Activated T-helper 17 cell treated with anti-CD3 and anti-CD28 coated beads, Interleukin-2, amount 50 U/mL, for 72 hours (primary cell): ENCODE results near the gene UACA. TPM values are rescaled to one million over a fixed set of nuclear protein-coding genes. Genes with fewer than 3 reads are reported as not detected.

ENCODE experiments used
- ATAC-seq: fragments of 150-1000 bp; cut with Tn5 transposase; replicated peaks from 2 replicates; pipeline ENCODE4 v1.10.0; 2021; ENCODE audit warnings: mild to moderate bottlenecking, moderate library complexity
- H3K27ac Mint-ChIP-seq: one replicate; pipeline ENCODE4 v1.8.0; 2022; ENCODE audit warnings: mixed read lengths
- H3K27me3 Mint-ChIP-seq: one replicate; pipeline ENCODE4 v1.8.0; 2022; ENCODE audit warnings: mixed read lengths
- H3K36me3 Mint-ChIP-seq: one replicate; pipeline ENCODE4 v1.8.0; 2022; ENCODE audit warnings: low read depth, mild to moderate bottlenecking, mixed read lengths
- H3K4me1 Mint-ChIP-seq: one replicate; pipeline ENCODE4 v1.8.0; 2022; ENCODE audit warnings: mixed read lengths
- H3K4me3 Mint-ChIP-seq: one replicate; pipeline ENCODE4 v1.8.0; 2022; ENCODE audit warnings: mild to moderate bottlenecking, mixed read lengths
- H3K9me3 Mint-ChIP-seq: one replicate; pipeline ENCODE4 v1.8.0; 2022; ENCODE audit warnings: mixed read lengths
- total RNA-seq, 2 donors: library from RNA; stranded (reverse); gene quantifications; one replicate each; pipeline ENCODE4 v1.2.3, GENCODE V29; 2022

UACA gene
- total RNA-seq, 2 donors from 2014 or later = 2.0 to 3.4 TPM

GRCh38 chr15:70714565-70714964 is 48.8 kb downstream of the UACA start:
- no peak overlapping the region for H3K27ac Mint-ChIP-seq
- H3K4me3 Mint-ChIP-seq = no peak overlapping the region
- H3K36me3 Mint-ChIP-seq = no peaks in the 10 kb centered on the region
- ATAC-seq = no peak
- H3K27me3 Mint-ChIP-seq = peaks cover 8% of the 10 kb centered on the region
- no peaks in the 10 kb centered on the region for H3K9me3 Mint-ChIP-seq
- no peaks in the 10 kb centered on the region for H3K4me1 Mint-ChIP-seq

GRCh38 chr15:70714015-70714414 is 49.3 kb downstream of the UACA start:
- no peak for ATAC-seq

GRCh38 chr15:70712271-70712670 is 51.1 kb downstream of the UACA start:
- H3K36me3 Mint-ChIP-seq = no peaks in the 10 kb centered on the region
- ATAC-seq = no peak
- H3K27me3 Mint-ChIP-seq = peaks cover 8% of the 10 kb centered on the region
- no peak overlapping the region for H3K4me3 Mint-ChIP-seq
- H3K4me1 Mint-ChIP-seq = no peaks in the 10 kb centered on the region
- H3K9me3 Mint-ChIP-seq = no peaks in the 10 kb centered on the region
- H3K27ac Mint-ChIP-seq = no peak overlapping the region

More at GRCh38 chr15:70714015-70714414, 49.3 kb downstream of the UACA start:
- H3K9me3 Mint-ChIP-seq = no peaks in the 10 kb centered on the region
- peaks cover 8% of the 10 kb centered on the region for H3K27me3 Mint-ChIP-seq
- no peaks in the 10 kb centered on the region for H3K36me3 Mint-ChIP-seq
- H3K27ac Mint-ChIP-seq = no peak overlapping the region
- H3K4me3 Mint-ChIP-seq = no peak overlapping the region
- H3K4me1 Mint-ChIP-seq = no peaks in the 10 kb centered on the region

- Mint-ChIP-seq H3K9me3 (no peaks in the 10 kb centered on the region), H3K4me1 (no peaks in the 10 kb centered on the region), H3K27me3 (peaks cover 8% of the 10 kb centered on the region), H3K4me3 (no peak overlapping the region), H3K36me3 (no peaks in the 10 kb centered on the region), H3K27ac (no peak overlapping the region)
- no peak for ATAC-seq
Measured at GRCh38 chr15:70710714-70711113, 52.6 kb downstream of the UACA start.

- Mint-ChIP-seq H3K4me1 (no peaks in the 10 kb centered on the region), H3K9me3 (no peaks in the 10 kb centered on the region), H3K4me3 (no peak overlapping the region), H3K36me3 (no peaks in the 10 kb centered on the region), H3K27ac (no peak overlapping the region), H3K27me3 (peaks cover 16% of the 10 kb centered on the region)
- ATAC-seq = no peak
Measured at GRCh38 chr15:70708839-70709238, 54.5 kb downstream of the UACA start.

- ATAC-seq = no peak
- Mint-ChIP-seq H3K27ac (no peak overlapping the region), H3K4me3 (no peak overlapping the region), H3K9me3 (no peaks in the 10 kb centered on the region), H3K36me3 (no peaks in the 10 kb centered on the region), H3K4me1 (no peaks in the 10 kb centered on the region), H3K27me3 (peaks cover 19% of the 10 kb centered on the region)
Measured at GRCh38 chr15:70707686-70708300, 55.6 kb downstream of the UACA start.

GRCh38 chr15:70704731-70705130 is 58.6 kb downstream of the UACA start:
- H3K36me3 Mint-ChIP-seq = no peaks in the 10 kb centered on the region
- no peaks in the 10 kb centered on the region for H3K9me3 Mint-ChIP-seq
- no peaks in the 10 kb centered on the region for H3K4me1 Mint-ChIP-seq
- no peak overlapping the region for H3K4me3 Mint-ChIP-seq
- no peak overlapping the region for H3K27ac Mint-ChIP-seq
- ATAC-seq = no peak
- peaks cover 15% of the 10 kb centered on the region for H3K27me3 Mint-ChIP-seq

GRCh38 chr15:70704166-70704565 is 59.2 kb downstream of the UACA start:
- H3K36me3 Mint-ChIP-seq = no peaks in the 10 kb centered on the region
- no peak overlapping the region for H3K4me3 Mint-ChIP-seq
- ATAC-seq = no peak
- peaks cover 19% of the 10 kb centered on the region for H3K27me3 Mint-ChIP-seq
- no peaks in the 10 kb centered on the region for H3K9me3 Mint-ChIP-seq
- no peaks in the 10 kb centered on the region for H3K4me1 Mint-ChIP-seq
- H3K27ac Mint-ChIP-seq = no peak overlapping the region

- Mint-ChIP-seq H3K27ac (no peak overlapping the region), H3K4me3 (no peak overlapping the region), H3K9me3 (no peaks in the 10 kb centered on the region), H3K36me3 (no peaks in the 10 kb centered on the region), H3K27me3 (peaks cover 19% of the 10 kb centered on the region), H3K4me1 (no peaks in the 10 kb centered on the region)
- no peak for ATAC-seq
Measured at GRCh38 chr15:70703096-70703878, 60.1 kb downstream of the UACA start.

GRCh38 chr15:70702584-70702983 is 60.8 kb downstream of the UACA start:
- peaks cover 21% of the 10 kb centered on the region for H3K27me3 Mint-ChIP-seq
- no peak for ATAC-seq
- no peaks in the 10 kb centered on the region for H3K36me3 Mint-ChIP-seq
- H3K4me1 Mint-ChIP-seq = no peaks in the 10 kb centered on the region
- no peak overlapping the region for H3K4me3 Mint-ChIP-seq
- no peaks in the 10 kb centered on the region for H3K9me3 Mint-ChIP-seq
- no peak overlapping the region for H3K27ac Mint-ChIP-seq

- Mint-ChIP-seq H3K4me3 (no peak overlapping the region), H3K36me3 (no peaks in the 10 kb centered on the region), H3K27me3 (peaks cover 24% of the 10 kb centered on the region), H3K4me1 (no peaks in the 10 kb centered on the region), H3K27ac (no peak overlapping the region), H3K9me3 (no peaks in the 10 kb centered on the region)
- ATAC-seq = no peak
Measured at GRCh38 chr15:70701891-70702568, 61.3 kb downstream of the UACA start.

GRCh38 chr15:70701171-70701570 is 62.2 kb downstream of the UACA start:
- H3K27ac Mint-ChIP-seq = no peak overlapping the region
- no peak for ATAC-seq
- H3K27me3 Mint-ChIP-seq = peaks cover 25% of the 10 kb centered on the region

GRCh38 chr15:70699890-70700289 is 63.5 kb downstream of the UACA start:
- Mint-ChIP-seq H3K36me3 (no peaks in the 10 kb centered on the region), H3K9me3 (no peaks in the 10 kb centered on the region), H3K4me3 (no peak overlapping the region), H3K27me3 (peaks cover 25% of the 10 kb centered on the region), H3K4me1 (no peaks in the 10 kb centered on the region), H3K27ac (no peak overlapping the region)
- no peak for ATAC-seq

More at GRCh38 chr15:70701171-70701570, 62.2 kb downstream of the UACA start:
- Mint-ChIP-seq H3K4me1 (no peaks in the 10 kb centered on the region), H3K9me3 (no peaks in the 10 kb centered on the region), H3K4me3 (no peak overlapping the region), H3K36me3 (no peaks in the 10 kb centered on the region)

GRCh38 chr15:70698836-70699390 is 64.4 kb downstream of the UACA start:
- Mint-ChIP-seq H3K4me1 (no peaks in the 10 kb centered on the region), H3K36me3 (no peaks in the 10 kb centered on the region), H3K27ac (no peak overlapping the region), H3K9me3 (no peaks in the 10 kb centered on the region), H3K4me3 (no peak overlapping the region), H3K27me3 (peaks cover 17% of the 10 kb centered on the region)
- no peak for ATAC-seq
